OCI-LY3 (cell line): ENCODE results near the gene COA3.
"Not testable (repeated sequence)": the region's sequence is repeated elsewhere in the genome, so short reads cannot be mapped to it uniquely, and the experiment has no call there.

Source experiments
- H2AFZ ChIP-seq: fragments of 200-600, 300-600 bp; shearing (Covaris generic); 2 replicates; pipeline ENCODE4 v1.6.0; 2014; ENCODE audit warnings: antibody characterized with exemption, low read depth, low read length
- H3K27ac ChIP-seq: fragments of 200-600, 300-600 bp; sonication (generic); 2 replicates; pipeline ENCODE4 v1.5.1; 2014; ENCODE audit warnings: mild to moderate bottlenecking, low read length, moderate library complexity, mixed read lengths
- H3K27me3 ChIP-seq: fragments of 200-600, 300-600 bp; sonication (generic); 2 replicates; pipeline ENCODE4 v1.6.1; 2014; ENCODE audit warnings: low read depth, low read length, mixed read lengths
- H3K36me3 ChIP-seq: fragments of 200-600, 300-600 bp; sonication (generic); replicated peaks from 2 replicates; pipeline ENCODE3; 2014; ENCODE audit warnings: low read depth, low read length, mixed read lengths
- H3K4me1 ChIP-seq: fragments of 300-600, 200-600 bp; sonication (generic); 2 replicates; pipeline ENCODE4 v1.6.1; 2014; ENCODE audit warnings: low read length, mixed read lengths
- H3K4me2 ChIP-seq: fragments of 200-600, 300-600 bp; sonication (generic); 2 replicates; pipeline ENCODE4 v1.6.1; 2014; ENCODE audit warnings: low read length, mixed read lengths
- H3K4me3 ChIP-seq: fragments of 300-600, 200-600 bp; sonication (generic); 2 replicates; pipeline ENCODE4 v1.5.1; 2014; ENCODE audit warnings: antibody characterized with exemption, mild to moderate bottlenecking, low read length, moderate library complexity
- H3K79me2 ChIP-seq: fragments of 300-600, 200-600 bp; shearing (Covaris generic); 2 replicates; pipeline ENCODE4 v1.6.1; 2014; ENCODE audit warnings: mild to moderate bottlenecking, low read length, mixed read lengths
- H3K9ac ChIP-seq: fragments of 300-600, 200-600 bp; shearing (Covaris generic); 2 replicates; pipeline ENCODE4 v1.6.0; 2014; ENCODE audit warnings: mild to moderate bottlenecking, low read length, moderate library complexity
- H3K9me3 ChIP-seq: fragments of 200-600, 300-600 bp; shearing (Covaris generic); 2 replicates; pipeline ENCODE4 v1.6.1; 2014; ENCODE audit warnings: low read length, mixed read lengths; ENCODE audit not compliant: insufficient read depth
- H4K20me1 ChIP-seq: fragments of 200-600, 300-600 bp; sonication (generic); 2 replicates; pipeline ENCODE4 v1.6.1; 2016; ENCODE audit warnings: low read length, mixed read lengths; ENCODE audit not compliant: insufficient read depth
- CTCF ChIP-seq: fragments of 200-600, 300-600 bp; sonication (generic); IDR thresholded peaks from 2 replicates; pipeline ENCODE4 v1.5.1; 2014; ENCODE audit warnings: antibody characterized with exemption, low read length, low read depth
- EZH2phosphoT487 ChIP-seq: fragments of 200-600 bp; shearing (Covaris generic); IDR thresholded peaks from 2 replicates; pipeline ENCODE4 v1.6.1; 2018; ENCODE audit warnings: antibody characterized with exemption, mixed run types, low read depth

Gene COA3

DNA sequence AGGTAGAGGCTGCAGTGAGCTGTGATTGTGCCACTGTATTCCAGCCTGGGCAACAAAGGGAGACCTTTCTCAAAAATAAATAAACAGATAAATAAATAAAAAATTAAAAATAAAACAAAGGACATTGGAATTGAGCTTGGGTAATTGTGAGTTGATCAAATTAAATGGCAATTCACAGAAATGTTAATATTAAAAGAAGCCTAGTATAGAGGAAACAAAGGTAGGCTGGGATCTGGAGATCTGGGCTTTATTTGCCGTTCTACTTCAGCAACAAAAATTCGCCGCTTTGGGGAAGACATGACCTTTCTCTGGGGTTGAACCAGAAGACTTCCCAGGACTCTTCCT lies 25.6 kb downstream of the COA3 start:
- peak overlapping the region; percentile 93 for H3K4me3 ChIP-seq
- H3K9ac ChIP-seq = peak overlapping the region; percentile 98
- H3K27ac ChIP-seq = peak overlapping the region; percentile 74

GRCh38 chr17:42769964-42770363 lies 28.5 kb downstream of the COA3 start:
- H3K4me1 ChIP-seq = peaks cover 16% of the 10 kb centered on the region
- H3K79me2 ChIP-seq, H3K4me2 ChIP-seq, H3K9ac ChIP-seq, H3K27ac ChIP-seq, H4K20me1 ChIP-seq, H3K4me3 ChIP-seq, H2AFZ ChIP-seq, H3K27me3 ChIP-seq, H3K36me3 ChIP-seq, H3K9me3 ChIP-seq: not testable (repeated sequence)

More for the DNA sequence above, 25.6 kb downstream of the COA3 start:
- H3K9me3 ChIP-seq = no peaks in the 10 kb centered on the region
- H3K79me2 ChIP-seq = peaks cover 9% of the 10 kb centered on the region
- H4K20me1 ChIP-seq = no peaks in the 10 kb centered on the region
- H3K36me3 ChIP-seq = peaks cover 21% of the 10 kb centered on the region
- TF ChIP-seq CTCF = no peak
- no peak for TF ChIP-seq EZH2phosphoT487
- H3K27me3 ChIP-seq = no peaks in the 10 kb centered on the region
- H3K4me2 ChIP-seq = peak overlapping the region; percentile 88
- H2AFZ ChIP-seq = peak overlapping the region; percentile 89
- H3K4me1 ChIP-seq = peaks cover 29% of the 10 kb centered on the region

GRCh38 chr17:42768006-42768405 lies 30.5 kb downstream of the COA3 start:
- not testable (repeated sequence) for H3K4me2 ChIP-seq, H2AFZ ChIP-seq, H3K9me3 ChIP-seq, H3K4me3 ChIP-seq, H3K9ac ChIP-seq, H3K79me2 ChIP-seq, H3K36me3 ChIP-seq, H3K27me3 ChIP-seq, H3K27ac ChIP-seq, H4K20me1 ChIP-seq
- peaks cover 11% of the 10 kb centered on the region for H3K4me1 ChIP-seq

GRCh38 chr17:42767512-42767911 lies 31.0 kb downstream of the COA3 start:
- Histone ChIP-seq H3K4me2 (no peak overlapping the region), H2AFZ (no peak overlapping the region), H3K36me3 (no peaks in the 10 kb centered on the region), H3K27ac (no peak overlapping the region), H3K79me2 (no peaks in the 10 kb centered on the region), H3K9ac (no peak overlapping the region), H4K20me1 (no peaks in the 10 kb centered on the region), H3K9me3 (no peaks in the 10 kb centered on the region), H3K27me3 (no peaks in the 10 kb centered on the region), H3K4me1 (peaks cover 9% of the 10 kb centered on the region), H3K4me3 (no peak overlapping the region)
- no peak for TF ChIP-seq EZH2phosphoT487
- TF ChIP-seq CTCF = no peak

GRCh38 chr17:42766124-42766523 lies 32.4 kb downstream of the COA3 start:
- no peaks in the 10 kb centered on the region for H4K20me1 ChIP-seq
- H3K79me2 ChIP-seq = no peaks in the 10 kb centered on the region
- no peak for TF ChIP-seq EZH2phosphoT487
- TF ChIP-seq CTCF = no peak
- H3K27ac ChIP-seq = no peak overlapping the region
- no peak overlapping the region for H3K9ac ChIP-seq
- H2AFZ ChIP-seq = no peak overlapping the region
- peaks cover 7% of the 10 kb centered on the region for H3K4me1 ChIP-seq
- H3K9me3 ChIP-seq = no peaks in the 10 kb centered on the region
- no peak overlapping the region for H3K4me3 ChIP-seq
- H3K36me3 ChIP-seq = no peaks in the 10 kb centered on the region
- H3K4me2 ChIP-seq = no peak overlapping the region
- no peaks in the 10 kb centered on the region for H3K27me3 ChIP-seq
